GM10266 (cell line): ENCODE data around the gene CELF5.
"Not testable (repeated sequence)": the region's sequence is repeated elsewhere in the genome, so short reads cannot be mapped to it uniquely, and the experiment has no call there.

Experiments used
- DNase-seq: peaks from one replicate; pipeline ENCODE4 v3.0.0; 2012; ENCODE audit errors: extremely low spot score
- CTCF ChIP-seq: IDR thresholded peaks from 2 replicates; pipeline ENCODE4 v1.5.1; 2012; ENCODE audit warnings: mild to moderate bottlenecking, low read depth; ENCODE audit not compliant: control insufficient read depth, insufficient read depth; ENCODE audit errors: missing control alignments

Gene CELF5

GRCh38 chr19:3295581-3295980, 71.1 kb downstream of the CELF5 start:
- DNase-seq = no peak
- TF ChIP-seq CTCF = no peak

DNA sequence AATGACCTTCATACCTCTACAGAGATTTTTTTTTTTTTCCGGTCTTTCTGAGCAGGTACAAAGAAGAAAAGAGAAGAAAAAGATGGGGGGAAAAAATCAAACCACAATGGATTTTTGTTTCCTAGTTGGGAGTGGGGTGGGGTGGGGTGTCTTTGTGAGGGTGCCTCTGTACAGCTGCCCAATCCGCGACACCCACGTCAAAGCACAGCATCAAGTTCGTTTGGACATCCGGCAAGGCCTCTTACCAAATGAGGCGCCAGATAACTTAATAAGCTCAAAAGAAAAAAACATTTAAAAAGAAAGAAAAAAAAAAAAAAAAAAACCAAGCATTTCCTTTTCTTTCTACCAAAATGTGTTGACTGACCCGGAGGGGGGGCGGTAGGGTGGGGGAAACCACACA, 71.6 kb downstream of the CELF5 start:
- DNase-seq = no peak
- no peak for TF ChIP-seq CTCF

DNA sequence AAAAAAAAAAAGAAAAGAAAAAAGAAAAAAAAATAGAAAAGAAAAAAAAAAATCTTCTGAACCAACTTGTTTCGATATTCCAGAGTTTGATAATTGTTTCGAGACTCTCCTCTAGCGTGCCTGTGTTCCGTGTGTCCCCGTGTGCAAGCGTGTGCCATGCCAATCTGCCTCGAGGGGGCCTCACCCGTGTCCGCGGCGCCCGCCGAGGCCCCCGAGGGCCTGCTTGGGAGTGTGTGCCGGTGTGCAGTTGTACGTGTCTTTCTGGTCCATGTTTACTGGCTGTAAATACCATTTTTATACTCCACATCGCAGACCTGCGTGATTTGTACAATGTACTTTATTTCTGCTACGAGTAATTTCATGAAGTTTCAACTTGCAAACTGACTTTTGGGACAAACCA, 72.0 kb downstream of the CELF5 start:
- TF ChIP-seq CTCF = no peak
- no peak for DNase-seq

GRCh38 chr19:3298853-3299449, 74.5 kb downstream of the CELF5 start:
- DNase-seq = no peak
- no peak for TF ChIP-seq CTCF

GRCh38 chr19:3300566-3300965, 76.1 kb downstream of the CELF5 start:
- not testable (repeated sequence) for DNase-seq

GRCh38 chr19:3302755-3303154, 78.3 kb downstream of the CELF5 start:
- DNase-seq = no peak
- no peak for TF ChIP-seq CTCF

- TF ChIP-seq CTCF = peak; percentile 97
- DNase-seq = peak; percentile 84
Observed at GRCh38 chr19:3304871-3305423, 80.5 kb downstream of the CELF5 start.

DNA sequence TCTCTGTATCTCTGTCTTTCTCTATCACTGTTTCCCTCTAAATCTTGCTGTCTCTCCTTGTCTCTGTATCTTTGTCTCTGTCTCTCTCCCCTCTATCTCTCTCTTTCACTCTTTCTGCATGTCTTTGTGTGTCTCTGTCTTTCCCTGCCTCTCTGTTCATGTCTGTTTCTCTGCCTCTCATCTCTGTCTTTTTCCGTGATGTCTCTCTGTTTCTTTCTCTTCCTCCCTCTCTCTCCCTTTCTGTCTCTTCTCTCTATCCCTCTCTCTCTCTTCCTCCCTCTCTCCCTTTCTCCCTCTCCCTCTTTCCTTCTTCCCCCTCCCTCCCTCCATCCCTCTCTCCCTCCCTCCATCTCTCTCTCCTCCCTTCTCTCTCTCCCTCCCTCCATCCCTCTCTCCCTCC, 85.3 kb downstream of the CELF5 start:
- no peak for TF ChIP-seq CTCF
- DNase-seq = no peak
